ENCODE data around the gene EGR1. TPM values are rescaled to one million over a fixed set of nuclear protein-coding genes. Genes with fewer than 3 reads are reported as not detected.

EGR1 gene
- total RNA-seq, 1 donor, result 6.3 TPM

- TF ChIP-seq CTCF (IDR thresholded peaks at IDR 0.05; ENCODE audit: insufficient read depth, low read length), result no peak
- DNase-seq (ENCODE audit: low read depth), result peak; percentile 55
- H3K4me3 ChIP-seq (ENCODE audit: low read depth, low read length), result peak overlapping the region; percentile 84
Observed at GRCh38 chr5:138466125-138466899, 1.0 kb downstream of the EGR1 start.

GRCh38 chr5:138466900-138467710 lies 1.8 kb downstream of the EGR1 start:
- TF ChIP-seq CTCF (IDR thresholded peaks at IDR 0.05; ENCODE audit: insufficient read depth, low read length), result no peak
- H3K4me3 ChIP-seq (ENCODE audit: low read depth, low read length), result peak overlapping the region; percentile 84
- DNase-seq (ENCODE audit: low read depth), result peak; percentile 57

- DNase-seq (ENCODE audit: low read depth), result peak; percentile 53
- peak overlapping the region; percentile 84 for H3K4me3 ChIP-seq (ENCODE audit: low read depth, low read length)
- TF ChIP-seq CTCF (IDR thresholded peaks at IDR 0.05; ENCODE audit: insufficient read depth, low read length), result no peak
Observed at GRCh38 chr5:138467711-138468132, 2.4 kb downstream of the EGR1 start.

- DNase-seq (ENCODE audit: low read depth), result peak; percentile 74
- no peak for TF ChIP-seq CTCF (IDR thresholded peaks at IDR 0.05; ENCODE audit: insufficient read depth, low read length)
- H3K4me3 ChIP-seq (ENCODE audit: low read depth, low read length), result peak overlapping the region; percentile 84
Observed at GRCh38 chr5:138468133-138468965, 3.1 kb downstream of the EGR1 start.

- TF ChIP-seq CTCF (IDR thresholded peaks at IDR 0.05; ENCODE audit: insufficient read depth, low read length), result no peak
- no peak overlapping the region for H3K4me3 ChIP-seq (ENCODE audit: low read depth, low read length)
- peak; percentile 82 for DNase-seq (ENCODE audit: low read depth)
Observed at GRCh38 chr5:138468966-138469539, 3.8 kb downstream of the EGR1 start.

Measured in fibroblast of the aortic adventitia (primary cell).